HepG2 (cell line): ENCODE data around the gene SMARCA4. TPM values are rescaled to one million over a fixed set of nuclear protein-coding genes. Genes with fewer than 3 reads are reported as not detected.

Experiments
- CENPX ChIP-seq: sonication (generic); formaldehyde crosslinking; IDR thresholded peaks from 2 replicates; pipeline ENCODE4 v1.9.0; 2021; ENCODE audit warnings: mild to moderate bottlenecking, missing genetic modification reagents, moderate library complexity
- HNRNPL ChIP-seq: fragments of 200-400 bp; formaldehyde crosslinking; IDR thresholded peaks from 2 replicates; pipeline ENCODE4 v1.6.1; 2017; ENCODE audit warnings: mild to moderate bottlenecking, low read depth, low read length
- HOXA3 ChIP-seq: sonication (generic); formaldehyde crosslinking; IDR thresholded peaks from 2 replicates; pipeline ENCODE4 v1.5.0; 2020; ENCODE audit warnings: missing genetic modification reagents
- MED1 ChIP-seq: sonication (generic); formaldehyde crosslinking; IDR thresholded peaks from 2 replicates; pipeline ENCODE4 v1.4.0; 2020; ENCODE audit warnings: missing genetic modification reagents
- NR1H2 ChIP-seq: sonication (generic); formaldehyde crosslinking; IDR thresholded peaks from 2 replicates; pipeline ENCODE4 v1.8.1; 2022; ENCODE audit warnings: low read depth, missing genetic modification reagents, borderline replicate concordance
- SALL1 ChIP-seq: sonication (generic); formaldehyde crosslinking; IDR thresholded peaks from 2 replicates; pipeline ENCODE4 v1.8.0; 2022; ENCODE audit warnings: mild to moderate bottlenecking, missing genetic modification reagents
- TOE1 ChIP-seq: sonication (generic); formaldehyde crosslinking; IDR thresholded peaks from 2 replicates; pipeline ENCODE4 v1.4.0; 2020; ENCODE audit warnings: mild to moderate bottlenecking, missing genetic modification reagents
- XRCC5 ChIP-seq: fragments of 200-400 bp; formaldehyde crosslinking; optimal IDR thresholded peaks from 2 replicates; pipeline ENCODE3; 2017; ENCODE audit warnings: mild to moderate bottlenecking, low read length
- ZFP36L1 ChIP-seq: sonication (generic); formaldehyde crosslinking; IDR thresholded peaks from 2 replicates; pipeline ENCODE4 v1.8.0; 2022; ENCODE audit warnings: mild to moderate bottlenecking, missing genetic modification reagents, moderate library complexity
- ZNF24 ChIP-seq: fragments of 450-650 bp; IDR thresholded peaks from 2 replicates; pipeline ENCODE4 v1.6.1; 2017; ENCODE audit warnings: antibody characterized with exemption, mild to moderate bottlenecking
- ZNF619 ChIP-seq: sonication (generic); formaldehyde crosslinking; IDR thresholded peaks from 2 replicates; pipeline ENCODE4 v1.4.0; 2020; ENCODE audit warnings: mild to moderate bottlenecking, missing genetic modification reagents
- ZNF768 ChIP-seq: sonication (generic); formaldehyde crosslinking; IDR thresholded peaks from 2 replicates; pipeline ENCODE4 v1.4.0; 2020; ENCODE audit warnings: missing genetic modification reagents
- ZNF841 ChIP-seq: sonication (generic); formaldehyde crosslinking; IDR thresholded peaks from 2 replicates; pipeline ENCODE4 v1.8.1; 2023; ENCODE audit warnings: missing genetic modification reagents, borderline replicate concordance
- polyA plus RNA-seq, 8 experiments: library from polyadenylated mRNA; depleted of rRNA in 3 of 8; stranded (reverse) in 7 of 8; unstranded in 1 of 8; fragments of >200 nt; fragmentation: Illumina TruSeq in 4 of 8; extraction: Trizol in 4 of 8; gene quantifications; 2 replicates each; pipeline versions ENCODE4 v1.2.1 to v1.2.3, GENCODE V29; 2011 to 2016; ENCODE audit warnings: low read depth in 4 of 8, missing spikeins in 1 of 8, mixed read lengths in 1 of 8; ENCODE audit not compliant: insufficient read depth in 1 of 8
- total RNA-seq, 5 experiments: library from RNA; depleted of rRNA; stranded (reverse); fragments of >200 nt; fragmentation: Illumina TruSeq; extraction: Trizol; gene quantifications; 2 replicates each; pipeline ENCODE4 v1.2.3, GENCODE V29; 2016; ENCODE audit warnings: low read depth in 1 of 5
- TF ChIP-seq, protein P1 (sequence below): IDR thresholded peaks from 2 replicates; pipeline ENCODE4 v1.6.1; 2016; ENCODE audit warnings: low read depth
- TF ChIP-seq, protein P2 (sequence below): sonication (generic); formaldehyde crosslinking; IDR thresholded peaks from 2 replicates; pipeline ENCODE4 v1.4.0; 2020; ENCODE audit warnings: missing genetic modification reagents, borderline replicate concordance
- TF ChIP-seq, protein P3 (sequence below): IDR thresholded peaks from 2 replicates; pipeline ENCODE4 v1.6.1; 2016
- TF ChIP-seq, protein P4 (sequence below): sonication (generic); formaldehyde crosslinking; IDR thresholded peaks from 2 replicates; pipeline ENCODE4 v1.8.0; 2023; ENCODE audit warnings: mild to moderate bottlenecking, missing genetic modification reagents
- TF ChIP-seq, protein P5 (sequence below): sonication (generic); formaldehyde crosslinking; IDR thresholded peaks from 2 replicates; pipeline ENCODE4 v1.5.0; 2020; ENCODE audit warnings: mild to moderate bottlenecking, missing genetic modification reagents, borderline replicate concordance

SMARCA4 gene
- total and polyA plus RNA-seq, 2 of the 13 experiments (the other 11 are each of a cell fraction or from before 2014, with no cell fraction given), result 25.4 to 45.9 TPM

DNA sequence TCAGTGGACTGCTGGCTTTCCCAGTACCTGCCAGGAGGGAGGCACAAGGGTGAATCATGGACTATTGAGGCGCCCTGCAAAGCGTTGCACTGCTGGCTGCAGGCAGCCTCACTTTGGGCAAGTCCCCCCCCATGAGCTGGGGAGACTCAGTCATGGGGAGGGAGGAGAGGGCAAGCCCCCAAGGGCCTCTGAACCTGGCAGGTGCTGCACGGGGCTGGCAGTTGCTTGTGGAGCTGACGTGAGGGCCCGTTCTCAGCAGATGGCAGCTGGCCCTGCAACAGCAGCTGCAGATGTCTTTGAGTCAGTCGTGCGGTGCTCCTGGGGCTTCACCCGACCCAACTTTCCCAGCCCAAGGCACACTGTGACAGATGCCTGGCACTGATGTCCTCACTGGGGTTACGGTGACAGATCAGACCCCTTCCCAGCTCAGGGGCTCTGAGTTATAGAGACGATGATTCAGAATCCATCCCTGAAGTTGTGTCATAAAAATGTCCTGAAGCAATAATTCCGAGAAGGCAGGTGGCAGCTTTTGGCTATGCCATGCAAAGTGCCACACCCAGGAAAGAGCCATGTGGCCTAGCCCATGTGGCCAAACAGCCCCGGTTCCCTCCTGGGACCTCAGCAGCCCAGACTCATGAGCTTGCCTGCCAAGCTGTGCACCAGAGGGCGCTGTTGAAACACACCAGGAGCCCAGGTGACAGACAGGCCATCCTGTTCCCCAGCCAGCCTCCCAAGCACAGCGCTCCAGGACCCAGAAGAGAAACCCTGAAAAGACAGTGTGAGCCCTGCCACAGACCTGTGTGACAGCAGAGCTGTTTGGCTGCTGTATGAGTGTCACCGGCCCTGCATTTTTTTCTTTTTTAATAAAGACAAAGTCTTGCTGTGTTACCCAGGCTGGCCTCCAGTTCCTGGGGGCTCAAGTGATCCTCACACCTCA, 74.9 kb downstream of the SMARCA4 start (continued):
- TF ChIP-seq, protein P1, sequence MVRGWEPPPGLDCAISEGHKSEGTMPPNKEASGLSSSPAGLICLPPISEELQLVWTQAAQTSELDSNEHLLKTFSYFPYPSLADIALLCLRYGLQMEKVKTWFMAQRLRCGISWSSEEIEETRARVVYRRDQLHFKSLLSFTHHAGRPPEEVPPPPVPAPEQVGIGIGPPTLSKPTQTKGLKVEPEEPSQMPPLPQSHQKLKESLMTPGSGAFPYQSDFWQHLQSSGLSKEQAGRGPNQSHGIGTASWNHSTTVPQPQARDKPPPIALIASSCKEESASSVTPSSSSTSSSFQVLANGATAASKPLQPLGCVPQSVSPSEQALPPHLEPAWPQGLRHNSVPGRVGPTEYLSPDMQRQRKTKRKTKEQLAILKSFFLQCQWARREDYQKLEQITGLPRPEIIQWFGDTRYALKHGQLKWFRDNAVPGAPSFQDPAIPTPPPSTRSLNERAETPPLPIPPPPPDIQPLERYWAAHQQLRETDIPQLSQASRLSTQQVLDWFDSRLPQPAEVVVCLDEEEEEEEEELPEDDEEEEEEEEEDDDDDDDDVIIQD (CRISPR knock-in tag), result no peak
- TF ChIP-seq HOXA3 (CRISPR knock-in tag), result 0 out of 2 replicates have a peak, but pooled peaks have one; percentile 28
- 0 out of 2 replicates have a peak, but pooled peaks have one; percentile 27 for TF ChIP-seq MED1 (CRISPR knock-in tag)
- TF ChIP-seq, protein P2, sequence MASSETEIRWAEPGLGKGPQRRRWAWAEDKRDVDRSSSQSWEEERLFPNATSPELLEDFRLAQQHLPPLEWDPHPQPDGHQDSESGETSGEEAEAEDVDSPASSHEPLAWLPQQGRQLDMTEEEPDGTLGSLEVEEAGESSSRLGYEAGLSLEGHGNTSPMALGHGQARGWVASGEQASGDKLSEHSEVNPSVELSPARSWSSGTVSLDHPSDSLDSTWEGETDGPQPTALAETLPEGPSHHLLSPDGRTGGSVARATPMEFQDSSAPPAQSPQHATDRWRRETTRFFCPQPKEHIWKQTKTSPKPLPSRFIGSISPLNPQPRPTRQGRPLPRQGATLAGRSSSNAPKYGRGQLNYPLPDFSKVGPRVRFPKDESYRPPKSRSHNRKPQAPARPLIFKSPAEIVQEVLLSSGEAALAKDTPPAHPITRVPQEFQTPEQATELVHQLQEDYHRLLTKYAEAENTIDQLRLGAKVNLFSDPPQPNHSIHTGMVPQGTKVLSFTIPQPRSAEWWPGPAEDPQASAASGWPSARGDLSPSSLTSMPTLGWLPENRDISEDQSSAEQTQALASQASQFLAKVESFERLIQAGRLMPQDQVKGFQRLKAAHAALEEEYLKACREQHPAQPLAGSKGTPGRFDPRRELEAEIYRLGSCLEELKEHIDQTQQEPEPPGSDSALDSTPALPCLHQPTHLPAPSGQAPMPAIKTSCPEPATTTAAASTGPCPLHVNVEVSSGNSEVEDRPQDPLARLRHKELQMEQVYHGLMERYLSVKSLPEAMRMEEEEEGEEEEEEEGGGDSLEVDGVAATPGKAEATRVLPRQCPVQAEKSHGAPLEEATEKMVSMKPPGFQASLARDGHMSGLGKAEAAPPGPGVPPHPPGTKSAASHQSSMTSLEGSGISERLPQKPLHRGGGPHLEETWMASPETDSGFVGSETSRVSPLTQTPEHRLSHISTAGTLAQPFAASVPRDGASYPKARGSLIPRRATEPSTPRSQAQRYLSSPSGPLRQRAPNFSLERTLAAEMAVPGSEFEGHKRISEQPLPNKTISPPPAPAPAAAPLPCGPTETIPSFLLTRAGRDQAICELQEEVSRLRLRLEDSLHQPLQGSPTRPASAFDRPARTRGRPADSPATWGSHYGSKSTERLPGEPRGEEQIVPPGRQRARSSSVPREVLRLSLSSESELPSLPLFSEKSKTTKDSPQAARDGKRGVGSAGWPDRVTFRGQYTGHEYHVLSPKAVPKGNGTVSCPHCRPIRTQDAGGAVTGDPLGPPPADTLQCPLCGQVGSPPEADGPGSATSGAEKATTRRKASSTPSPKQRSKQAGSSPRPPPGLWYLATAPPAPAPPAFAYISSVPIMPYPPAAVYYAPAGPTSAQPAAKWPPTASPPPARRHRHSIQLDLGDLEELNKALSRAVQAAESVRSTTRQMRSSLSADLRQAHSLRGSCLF (CRISPR knock-in tag), result no peak
- no peak for TF ChIP-seq NR1H2 (CRISPR knock-in tag)
- peak; percentile 78 for TF ChIP-seq XRCC5
- no peak for TF ChIP-seq CENPX (CRISPR knock-in tag)
- TF ChIP-seq ZNF768 (CRISPR knock-in tag), result no peak
- no peak for TF ChIP-seq ZNF841 (CRISPR knock-in tag)
- TF ChIP-seq, protein P3, sequence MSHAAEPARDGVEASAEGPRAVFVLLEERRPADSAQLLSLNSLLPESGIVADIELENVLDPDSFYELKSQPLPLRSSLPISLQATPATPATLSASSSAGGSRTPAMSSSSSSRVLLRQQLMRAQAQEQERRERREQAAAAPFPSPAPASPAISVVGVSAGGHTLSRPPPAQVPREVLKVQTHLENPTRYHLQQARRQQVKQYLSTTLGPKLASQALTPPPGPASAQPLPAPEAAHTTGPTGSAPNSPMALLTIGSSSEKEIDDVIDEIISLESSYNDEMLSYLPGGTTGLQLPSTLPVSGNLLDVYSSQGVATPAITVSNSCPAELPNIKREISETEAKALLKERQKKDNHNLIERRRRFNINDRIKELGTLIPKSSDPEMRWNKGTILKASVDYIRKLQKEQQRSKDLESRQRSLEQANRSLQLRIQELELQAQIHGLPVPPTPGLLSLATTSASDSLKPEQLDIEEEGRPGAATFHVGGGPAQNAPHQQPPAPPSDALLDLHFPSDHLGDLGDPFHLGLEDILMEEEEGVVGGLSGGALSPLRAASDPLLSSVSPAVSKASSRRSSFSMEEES (CRISPR knock-in tag), result 0 out of 2 replicates have a peak, but pooled peaks have one; percentile 11
- TF ChIP-seq, protein P4, sequence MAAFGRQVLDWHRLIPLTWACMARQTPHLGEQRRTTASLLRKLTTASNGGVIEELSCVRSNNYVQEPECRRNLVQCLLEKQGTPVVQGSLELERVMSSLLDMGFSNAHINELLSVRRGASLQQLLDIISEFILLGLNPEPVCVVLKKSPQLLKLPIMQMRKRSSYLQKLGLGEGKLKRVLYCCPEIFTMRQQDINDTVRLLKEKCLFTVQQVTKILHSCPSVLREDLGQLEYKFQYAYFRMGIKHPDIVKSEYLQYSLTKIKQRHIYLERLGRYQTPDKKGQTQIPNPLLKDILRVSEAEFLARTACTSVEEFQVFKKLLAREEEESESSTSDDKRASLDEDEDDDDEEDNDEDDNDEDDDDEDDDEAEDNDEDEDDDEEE, result no peak
- TF ChIP-seq ZFP36L1 (CRISPR knock-in tag), result no peak
- peak; percentile 42; the same call in 1 of the 2 replicates for TF ChIP-seq SALL1
- no peak for TF ChIP-seq HNRNPL
- no peak for TF ChIP-seq ZNF24
- no peak for TF ChIP-seq ZNF619 (CRISPR knock-in tag)
- TF ChIP-seq, protein P5, sequence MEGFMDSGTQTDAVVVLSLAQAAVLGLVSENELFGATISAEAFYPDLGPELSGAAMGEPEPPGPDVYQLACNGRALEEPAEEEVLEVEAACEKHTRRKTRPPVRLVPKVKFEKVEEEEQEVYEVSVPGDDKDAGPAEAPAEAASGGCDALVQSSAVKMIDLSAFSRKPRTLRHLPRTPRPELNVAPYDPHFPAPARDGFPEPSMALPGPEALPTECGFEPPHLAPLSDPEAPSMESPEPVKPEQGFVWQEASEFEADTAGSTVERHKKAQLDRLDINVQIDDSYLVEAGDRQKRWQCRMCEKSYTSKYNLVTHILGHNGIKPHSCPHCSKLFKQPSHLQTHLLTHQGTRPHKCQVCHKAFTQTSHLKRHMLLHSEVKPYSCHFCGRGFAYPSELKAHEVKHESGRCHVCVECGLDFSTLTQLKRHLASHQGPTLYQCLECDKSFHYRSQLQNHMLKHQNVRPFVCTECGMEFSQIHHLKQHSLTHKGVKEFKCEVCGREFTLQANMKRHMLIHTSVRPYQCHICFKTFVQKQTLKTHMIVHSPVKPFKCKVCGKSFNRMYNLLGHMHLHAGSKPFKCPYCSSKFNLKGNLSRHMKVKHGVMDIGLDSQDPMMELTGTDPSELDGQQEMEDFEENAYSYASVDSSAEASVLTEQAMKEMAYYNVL, result no peak
- no peak for TF ChIP-seq TOE1 (CRISPR knock-in tag)
